Gastrocnemius medialis (tissue), 4 donors: ENCODE data around the gene KRTAP10-6. TPM values are rescaled to one million over a fixed set of nuclear protein-coding genes. Genes with fewer than 3 reads are reported as not detected.

ENCODE experiments used
- ATAC-seq, 2 donors: fragments of 150-250 bp; one replicate each; pipeline ENCODE4 v1.9.1; 2016
- DNase-seq, 2 donors: peaks; one replicate each; pipeline ENCODE4 v3.0.0-alpha.2; 2019
- H3K27ac ChIP-seq, 4 donors: fragments of 200-600 bp; sonication (generic); 1 replicate in 1 of 4; 2 replicates in 3 of 4; pipeline ENCODE4 v1.5.1; 2016 to 2018; ENCODE audit warnings: mild to moderate bottlenecking in 2 of 4, moderate library complexity in 1 of 4
- H3K27me3 ChIP-seq, 3 donors: fragments of 200-600 bp; sonication (generic) in 2 of 3; 1 replicate in 1 of 3; 2 replicates in 2 of 3; pipeline versions ENCODE4 v1.5.1 to v1.6.0; 2016 to 2019; ENCODE audit warnings: mild to moderate bottlenecking in 1 of 3, moderate library complexity in 1 of 3
- H3K36me3 ChIP-seq, 2 donors: fragments of 200-600 bp; sonication (generic) in 1 of 2; one replicate each; pipeline ENCODE4 v1.5.1; 2017 to 2018
- H3K4me1 ChIP-seq, 2 donors: fragments of 200-600 bp; sonication (generic) in 1 of 2; one replicate each; pipeline ENCODE4 v1.5.1; 2016 to 2017; ENCODE audit warnings: mild to moderate bottlenecking in 2 of 2
- H3K4me3 ChIP-seq, 4 donors: fragments of 200-600 bp; sonication (generic) in 3 of 4; 1 replicate in 1 of 4; 2 replicates in 3 of 4; pipeline ENCODE4 v1.5.1; 2016 to 2019; ENCODE audit warnings: mild to moderate bottlenecking in 2 of 4
- H3K9me3 ChIP-seq, 3 donors: fragments of 200-600 bp; sonication (generic) in 2 of 3; 1 replicate in 1 of 3; 2 replicates in 2 of 3; pipeline ENCODE4 v1.5.1; 2016 to 2019
- CTCF ChIP-seq, 5 experiments: fragments of 450-650 bp in 3 of 5; fragments of 200-600 bp in 2 of 5; sonication (generic) in 2 of 5; IDR thresholded peaks in 4 of 5; conservative IDR thresholded peaks in 1 of 5; 1 replicate in 4 of 5; 2 replicates in 1 of 5; pipeline ENCODE4 v1.5.1; 2016 to 2019; ENCODE audit warnings: antibody characterized with exemption in 5 of 5, mild to moderate bottlenecking in 3 of 5, moderate library complexity in 3 of 5
- POLR2A ChIP-seq, 2 donors: fragments of 450-650 bp; IDR thresholded peaks; one replicate each; pipeline ENCODE4 v1.6.1; 2017; ENCODE audit warnings: antibody characterized with exemption in 2 of 2, mild to moderate bottlenecking in 2 of 2, moderate library complexity in 2 of 2
- in situ Hi-C, 4 donors: fragments of 200-750 bp; cut with MboI; loops; one replicate each; pipeline versions ENCODE4 v1.15.0 to v1.8.0; 2017; ENCODE audit warnings: low sequenced_read_pairs in 4 of 4
- intact Hi-C: fragments of 100-400 bp; cut with DNase I; formaldehyde crosslinking; loops from one replicate; pipeline ENCODE4 v1.15.1; 2023; ENCODE audit warnings: low total_unique reads
- total RNA-seq, 4 donors: library from RNA; depleted of rRNA; stranded (reverse); fragments of >200 nt; gene quantifications; one replicate each; pipeline versions ENCODE4 v1.1.0 to v1.2.3, GENCODE V29; 2016

Gene KRTAP10-6
- total RNA-seq, 4 donors from 2014 or later: not detected

- no peak for TF ChIP-seq POLR2A (IDR thresholded peaks at IDR 0.05)
- TF ChIP-seq CTCF (IDR thresholded peaks at IDR 0.05 in 4 of 5, conservative IDR thresholded peaks at IDR 0.05 in 1 of 5): no peak
- ATAC-seq (no peak), DNase-seq (no peak)
- H3K4me1 ChIP-seq: no peaks in the 10 kb centered on the region
- no peak overlapping the region for H3K4me3 ChIP-seq
- in situ Hi-C loops (no loop called here), intact Hi-C loops (no loop called here)
- H3K9me3 ChIP-seq: no peaks in the 10 kb centered on the region
- no peak overlapping the region for H3K27ac ChIP-seq
- peaks cover 4 to 11% (median 5%) of the 10 kb centered on the region in 3 donors for H3K27me3 ChIP-seq
- H3K36me3 ChIP-seq: no peaks in the 10 kb centered on the region
Observed at GRCh38 chr21:44617071-44617501, 24.8 kb upstream of the KRTAP10-6 start.

GRCh38 chr21:44616591-44616926 lies 24.3 kb upstream of the KRTAP10-6 start:
- intact Hi-C loops: no loop called here
- ATAC-seq: no peak
- TF ChIP-seq CTCF (IDR thresholded peaks at IDR 0.05 in 4 of 5, conservative IDR thresholded peaks at IDR 0.05 in 1 of 5) (no peak), POLR2A (IDR thresholded peaks at IDR 0.05) (no peak)

GRCh38 chr21:44615911-44616590 lies 23.7 kb upstream of the KRTAP10-6 start:
- intact Hi-C loops: no loop called here
- in situ Hi-C loops: no loop called here
- DNase-seq (no peak), ATAC-seq (no peak)
- no peak overlapping the region for H3K4me3 ChIP-seq
- H3K9me3 ChIP-seq: no peaks in the 10 kb centered on the region
- H3K27ac ChIP-seq: no peak overlapping the region
- H3K36me3 ChIP-seq: no peaks in the 10 kb centered on the region
- TF ChIP-seq CTCF (IDR thresholded peaks at IDR 0.05 in 4 of 5, conservative IDR thresholded peaks at IDR 0.05 in 1 of 5) (no peak), POLR2A (IDR thresholded peaks at IDR 0.05) (no peak)
- no peaks in the 10 kb centered on the region for H3K4me1 ChIP-seq
- H3K27me3 ChIP-seq: peaks cover 5 to 11% (median 5%) of the 10 kb centered on the region in 3 donors

More at GRCh38 chr21:44616591-44616926, 24.3 kb upstream of the KRTAP10-6 start:
- Histone ChIP-seq H3K4me3 (no peak overlapping the region), H3K36me3 (no peaks in the 10 kb centered on the region), H3K27me3 (peaks cover 5 to 11% (median 5%) of the 10 kb centered on the region in 3 donors), H3K4me1 (no peaks in the 10 kb centered on the region), H3K9me3 (no peaks in the 10 kb centered on the region), H3K27ac (no peak overlapping the region)
- no peak for DNase-seq
- in situ Hi-C loops: no loop called here

DNA sequence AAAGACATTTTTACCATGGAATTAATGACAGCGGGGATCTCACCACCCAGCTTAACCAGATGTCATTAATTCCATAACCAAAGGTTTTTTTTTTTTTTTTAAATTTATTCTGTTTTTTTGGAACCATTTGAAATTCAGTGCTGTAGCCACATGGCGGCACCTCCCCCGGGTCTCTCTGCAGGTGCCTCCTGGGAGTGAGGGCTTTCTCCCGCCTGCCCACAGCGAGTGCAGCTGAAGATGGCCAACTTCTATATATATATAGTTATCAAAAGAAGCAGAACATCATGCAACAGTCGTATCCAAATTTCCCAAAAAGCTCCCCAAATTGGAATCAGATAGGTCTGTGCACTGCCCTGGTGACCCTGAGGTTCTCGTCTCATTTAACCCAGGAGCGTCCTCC lies 23.2 kb upstream of the KRTAP10-6 start:
- ATAC-seq (no peak), DNase-seq (no peak)
- no peak overlapping the region for H3K27ac ChIP-seq
- H3K27me3 ChIP-seq: peaks cover 5 to 11% (median 5%) of the 10 kb centered on the region in 3 donors
- H3K4me1 ChIP-seq: no peaks in the 10 kb centered on the region
- in situ Hi-C loops: no loop called here
- no peak overlapping the region for H3K4me3 ChIP-seq
- no peak for TF ChIP-seq POLR2A (IDR thresholded peaks at IDR 0.05)
- no peak for TF ChIP-seq CTCF (IDR thresholded peaks at IDR 0.05 in 4 of 5, conservative IDR thresholded peaks at IDR 0.05 in 1 of 5)
- H3K36me3 ChIP-seq: no peaks in the 10 kb centered on the region
- H3K9me3 ChIP-seq: no peaks in the 10 kb centered on the region
- intact Hi-C loops: no loop called here

GRCh38 chr21:44614961-44615391 lies 22.7 kb upstream of the KRTAP10-6 start:
- Histone ChIP-seq H3K9me3 (no peaks in the 10 kb centered on the region), H3K27me3 (peaks cover 5 to 11% (median 5%) of the 10 kb centered on the region in 3 donors), H3K36me3 (no peaks in the 10 kb centered on the region), H3K27ac (no peak overlapping the region), H3K4me3 (no peak overlapping the region), H3K4me1 (no peaks in the 10 kb centered on the region)
- intact Hi-C loops: no loop called here
- in situ Hi-C loops: no loop called here
- TF ChIP-seq CTCF (IDR thresholded peaks at IDR 0.05 in 4 of 5, conservative IDR thresholded peaks at IDR 0.05 in 1 of 5) (no peak), POLR2A (IDR thresholded peaks at IDR 0.05) (no peak)
- ATAC-seq (no peak), DNase-seq (no peak)
